A549 (cell line): Measurements from ENCODE around the gene FBLIM1. TPM values are rescaled to one million over a fixed set of nuclear protein-coding genes. Genes with fewer than 3 reads are reported as not detected.

Experiments used
- ATAC-seq, 2 experiments: fragments of 200-7000 bp in 1 of 2; fragments of >200 bp in 1 of 2; cut with Nextera tagmentation in 1 of 2; cut with Tn5 transposase in 1 of 2; 3 replicates each; pipeline versions ENCODE4 v1.8.0 to v1.9.1; 2018 to 2020; ENCODE audit warnings: mild to moderate bottlenecking in 1 of 2, moderate library complexity in 1 of 2
- CTCF ChIA-PET: fragments of 300-600 bp; sonication (Branson Sonifier 250); formaldehyde crosslinking; extraction: SDS; loops from one replicate; lab custom pipeline; 2021; ENCODE audit warnings: antibody characterized with exemption, inconsistent platforms; lab: Yijun Ruan, JAX
- POLR2A ChIA-PET: fragments of 350-600 bp; formaldehyde crosslinking; extraction: SDS; loops from one replicate; lab custom pipeline; 2021; ENCODE audit warnings: antibody characterized with exemption, inconsistent platforms; lab: Yijun Ruan, JAX
- DNase-seq, 2 experiments: peaks; one replicate each; pipeline versions ENCODE4 v3.0.0 to v3.0.0-alpha.2; 2011 to 2016; ENCODE audit warnings: low read depth in 1 of 2, low spot score in 1 of 2
- FAIRE-seq: peaks from 2 replicates; lab custom pipeline; 2011; peaks lifted over from hg19 to GRCh38; lab: Jason Lieb, UNC
- H3K27ac ChIP-seq, 2 experiments: fragments of >200 bp; sonication (Bioruptor Twin); formaldehyde crosslinking; 3 replicates each; pipeline ENCODE4 v1.5.1; 2016 to 2017
- H3K4me1 ChIP-seq: fragments of >200 bp; sonication (Bioruptor Twin); formaldehyde crosslinking; 3 replicates; pipeline ENCODE4 v1.6.1; 2016
- H3K4me2 ChIP-seq: fragments of >200 bp; sonication (Bioruptor Twin); formaldehyde crosslinking; 3 replicates; pipeline ENCODE4 v1.6.1; 2016
- H3K4me3 ChIP-seq: fragments of >200 bp; sonication (Bioruptor Twin); formaldehyde crosslinking; 3 replicates; pipeline ENCODE4 v1.5.1; 2016
- H3K9me3 ChIP-seq: fragments of >200 bp; sonication (Bioruptor Twin); formaldehyde crosslinking; 3 replicates; pipeline ENCODE4 v1.6.1; 2016
- ATOH8 ChIP-seq: fragments of 250-450 bp; sonication (Bioruptor Pico); IDR thresholded peaks from 2 replicates; pipeline ENCODE4 v1.5.0; 2020; ENCODE audit warnings: low read depth, mild to moderate bottlenecking, moderate library complexity
- BCL3 ChIP-seq: fragments of >200 bp; sonication (Bioruptor Twin); formaldehyde crosslinking; IDR thresholded peaks from 3 replicates; pipeline ENCODE4 v1.6.1; 2016
- E2F6 ChIP-seq: IDR thresholded peaks from 2 replicates; pipeline ENCODE4 v1.6.1; 2012; ENCODE audit warnings: low read depth, borderline replicate concordance
- EHF ChIP-seq: fragments of 250-450 bp; sonication (Bioruptor Pico); IDR thresholded peaks from 2 replicates; pipeline ENCODE4 v1.5.0; 2020; ENCODE audit warnings: mild to moderate bottlenecking
- HMGXB4 ChIP-seq: fragments of 250-450 bp; sonication (Bioruptor Pico); IDR thresholded peaks from 2 replicates; pipeline ENCODE4 v1.5.0; 2021; ENCODE audit warnings: mild to moderate bottlenecking, moderate library complexity, borderline replicate concordance
- JUN ChIP-seq, 2 experiments: fragments of >200 bp; sonication (Bioruptor Twin); formaldehyde crosslinking; IDR thresholded peaks; 2 replicates in 1 of 2; 3 replicates in 1 of 2; pipeline ENCODE4 v1.6.1; 2016 to 2017
- KDM1A ChIP-seq: fragments of 200-600 bp; sonication (generic); IDR thresholded peaks from 2 replicates; pipeline ENCODE4 v1.6.1; 2016; ENCODE audit warnings: low read depth, mild to moderate bottlenecking
- MAFK ChIP-seq: fragments of 450-650 bp; IDR thresholded peaks from 2 replicates; pipeline ENCODE4 v1.6.1; 2014; ENCODE audit not compliant: partially characterized antibody
- NFE2L2 ChIP-seq: fragments of 150-350 bp; conservative IDR thresholded peaks from 2 replicates; pipeline ENCODE4 v1.6.1; 2014; ENCODE audit warnings: low read length
- NPAS2 ChIP-seq: fragments of 250-450 bp; sonication (Bioruptor Pico); IDR thresholded peaks from 2 replicates; pipeline ENCODE4 v1.8.0; 2022; ENCODE audit warnings: mild to moderate bottlenecking, moderate library complexity, borderline replicate concordance
- PHF8 ChIP-seq: fragments of 200-600 bp; sonication (generic); IDR thresholded peaks from 2 replicates; pipeline ENCODE4 v1.6.1; 2016; ENCODE audit warnings: low read depth, mild to moderate bottlenecking, antibody characterized with exemption, moderate library complexity, borderline replicate concordance
- REST ChIP-seq: fragments of 200-600 bp; sonication (generic); IDR thresholded peaks from 2 replicates; pipeline ENCODE4 v1.6.1; 2016; ENCODE audit warnings: antibody characterized with exemption, mild to moderate bottlenecking, moderate library complexity
- ZFP36 ChIP-seq: fragments of 450-650 bp; IDR thresholded peaks from 2 replicates; pipeline ENCODE4 v1.6.1; 2014; ENCODE audit warnings: borderline replicate concordance; ENCODE audit not compliant: partially characterized antibody
- ZSCAN20 ChIP-seq: fragments of 250-450 bp; sonication (Bioruptor Pico); IDR thresholded peaks from 2 replicates; pipeline ENCODE4 v1.8.0; 2022; ENCODE audit warnings: mild to moderate bottlenecking, moderate library complexity
- WGBS: methylation state at CpG from one replicate; pipeline ENCODE4 v1.1.6; 2017; ENCODE audit errors: missing lambda C conversion rate; 5-methylcytosine and 5-hydroxymethylcytosine counted together
- polyA plus RNA-seq, 4 experiments: library from polyadenylated mRNA; depleted of rRNA in 3 of 4; stranded (reverse); fragments of >200 nt; fragmentation: RNase III in 1 of 4; extraction: RNeasy Plus Mini Kit Qiagen cat#74134 plus additional on column Dnase treatment in 1 of 4; gene quantifications; 2 replicates in 3 of 4; 3 replicates in 1 of 4; pipeline ENCODE4 v1.2.3, GENCODE V29; 2011 to 2017

FBLIM1 gene
- polyA plus RNA-seq, 2 of the 4 experiments (the other 2 are of a cell fraction) = 24.6 to 38.1 TPM

GRCh38 chr1:15723631-15724246 lies 34.9 kb upstream of the FBLIM1 start (continued):
- TF ChIP-seq ATOH8 (CRISPR knock-in tag) = no peak
- TF ChIP-seq JUN (IDR thresholded peaks at IDR 0.05) = no peak
- TF ChIP-seq ZSCAN20 (CRISPR knock-in tag) = no peak
- TF ChIP-seq, all 56 proteins: peak for 0

GRCh38 chr1:15724949-15725880 lies 33.4 kb upstream of the FBLIM1 start:
- POLR2A ChIA-PET = no interaction called here
- DNase-seq (no peak), FAIRE-seq (no peak), ATAC-seq (no peak)
- TF ChIP-seq HMGXB4 = no peak
- no peak for TF ChIP-seq E2F6
- no peak for TF ChIP-seq MAFK
- TF ChIP-seq PHF8 = no peak
- TF ChIP-seq ZFP36 = no peak
- TF ChIP-seq NFE2L2 = no peak
- TF ChIP-seq NPAS2 (CRISPR knock-in tag) = no peak
- no peak for TF ChIP-seq BCL3
- TF ChIP-seq KDM1A = no peak
- no peak for TF ChIP-seq REST
- no peak for TF ChIP-seq EHF (CRISPR knock-in tag)
- Histone ChIP-seq H3K27ac (no peak overlapping the region), H3K4me1 (no peaks in the 10 kb centered on the region), H3K9me3 (no peaks in the 10 kb centered on the region), H3K4me2 (no peak overlapping the region), H3K4me3 (no peak overlapping the region)
- CTCF ChIA-PET = interaction anchor here (1.8 kb wide), 1 partner anchor 16 kb away, joined by 6 read pairs; no protein-coding TSS in a partner anchor
- WGBS = 100% methylated on average over 3 of the region's 26 CpGs
